BE2C (cell line): ENCODE data around the gene KHDRBS1.

Experiments
- DNase-seq: peaks from one replicate; pipeline ENCODE4 v3.0.0-alpha.2; 2020
- H3K27me3 ChIP-seq: fragments of 250-450 bp; sonication (Bioruptor Pico); 2 replicates; pipeline ENCODE4 v1.5.1; 2020; ENCODE audit warnings: mild to moderate bottlenecking
- H3K36me3 ChIP-seq: fragments of 250-450 bp; sonication (Bioruptor Pico); 2 replicates; pipeline ENCODE4 v1.5.1; 2020; ENCODE audit warnings: mild to moderate bottlenecking
- H3K4me1 ChIP-seq: fragments of 250-450 bp; sonication (Bioruptor Pico); 2 replicates; pipeline ENCODE4 v1.5.1; 2020
- H3K4me3 ChIP-seq: 2 replicates; pipeline ENCODE4 v1.5.1; 2011; ENCODE audit warnings: low read depth, low read length
- H3K9me3 ChIP-seq: fragments of 250-450 bp; sonication (Bioruptor Pico); 2 replicates; pipeline ENCODE4 v1.5.1; 2020
- CTCF ChIP-seq: IDR thresholded peaks from 2 replicates; pipeline ENCODE4 v1.5.1; 2012; ENCODE audit warnings: mild to moderate bottlenecking, low read depth, low read length

KHDRBS1 gene

GRCh38 chr1:32007591-32007940, 6.1 kb upstream of the KHDRBS1 start:
- DNase-seq: no peak
- H3K27me3 ChIP-seq: no peaks in the 10 kb centered on the region

DNA sequence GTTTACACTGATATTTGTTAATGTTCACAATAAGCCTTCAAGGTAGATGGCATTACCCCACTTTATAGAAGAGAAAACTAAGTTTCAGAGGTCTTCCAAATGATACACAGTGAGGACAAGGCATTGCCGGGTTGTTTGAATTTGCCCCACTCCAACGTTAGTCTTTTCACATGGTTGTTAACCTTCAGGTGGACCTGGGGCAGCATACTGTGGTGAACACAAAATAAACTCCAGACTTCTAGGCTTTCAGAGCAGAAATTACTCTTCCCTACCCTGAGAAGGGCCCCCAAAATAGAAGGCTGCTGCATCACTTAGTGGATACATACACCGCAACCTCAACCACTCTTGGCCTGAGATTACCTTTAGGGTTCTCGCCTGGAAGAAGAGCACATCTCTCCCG, 3.4 kb upstream of the KHDRBS1 start:
- no peak overlapping the region for H3K4me3 ChIP-seq
- H3K4me1 ChIP-seq: no peaks in the 10 kb centered on the region
- TF ChIP-seq CTCF: no peak
- H3K36me3 ChIP-seq: 0 out of 2 replicates have a peak, but pooled peaks cover 5% of the 10 kb centered on the region
- no peak for DNase-seq
- no peaks in the 10 kb centered on the region for H3K27me3 ChIP-seq
- H3K9me3 ChIP-seq: no peaks in the 10 kb centered on the region

More at GRCh38 chr1:32007591-32007940, 6.1 kb upstream of the KHDRBS1 start:
- Histone ChIP-seq H3K4me1 (no peaks in the 10 kb centered on the region), H3K4me3 (no peak overlapping the region), H3K9me3 (no peaks in the 10 kb centered on the region), H3K36me3 (no peaks in the 10 kb centered on the region)
- no peak for TF ChIP-seq CTCF

- TF ChIP-seq CTCF: no peak
- Histone ChIP-seq H3K4me1 (no peaks in the 10 kb centered on the region), H3K4me3 (peak overlapping the region; percentile 47), H3K9me3 (no peaks in the 10 kb centered on the region), H3K27me3 (no peaks in the 10 kb centered on the region), H3K36me3 (0 out of 2 replicates have a peak, but pooled peaks cover 5% of the 10 kb centered on the region)
- no peak for DNase-seq
These were observed 821 bp upstream of the KHDRBS1 start for GRCh38 chr1:32012709-32013385.

- peak; percentile 28 for DNase-seq
- H3K27me3 ChIP-seq: no peaks in the 10 kb centered on the region
- H3K4me3 ChIP-seq: peak overlapping the region; percentile 73
- H3K36me3 ChIP-seq: 0 out of 2 replicates have a peak, but pooled peaks cover 5% of the 10 kb centered on the region
- H3K9me3 ChIP-seq: no peaks in the 10 kb centered on the region
- no peaks in the 10 kb centered on the region for H3K4me1 ChIP-seq
- TF ChIP-seq CTCF: no peak
These were observed 705 bp downstream of the KHDRBS1 start for GRCh38 chr1:32014199-32014947.

GRCh38 chr1:32014948-32015273, 1.2 kb downstream of the KHDRBS1 start:
- H3K36me3 ChIP-seq: 0 out of 2 replicates have a peak, but pooled peaks cover 5% of the 10 kb centered on the region
- H3K4me3 ChIP-seq: peak overlapping the region; percentile 73
- DNase-seq: no peak

More at GRCh38 chr1:32014948-32015273, 1.2 kb downstream of the KHDRBS1 start:
- no peak for TF ChIP-seq CTCF
- Histone ChIP-seq H3K27me3 (no peaks in the 10 kb centered on the region), H3K9me3 (no peaks in the 10 kb centered on the region), H3K4me1 (no peaks in the 10 kb centered on the region)
